Esophagus (tissue), 2 donors: ENCODE measurements around the gene ZBTB32. TPM values are rescaled to one million over a fixed set of nuclear protein-coding genes. Genes with fewer than 3 reads are reported as not detected.

Experiments used
- polyA plus RNA-seq, 2 donors: library from polyadenylated mRNA; stranded (reverse); fragments of 200-250 nt; gene quantifications; one replicate each; pipeline ENCODE4 v1.2.3, GENCODE V29; 2013
- donor health status: healthy with polysubstance abuse.
- donor health status: Bipolar disorder and iron deficiency.

Gene ZBTB32
- polyA plus RNA-seq, 2 donors = 0.07 to 0.18 TPM

Other genes with a start within 250 kb of the ZBTB32 start
- 100 to 1,000 TPM; 109 to 238 TPM for gene KRTDAP, start 214.1 kb upstream of the ZBTB32 start, polyA plus RNA-seq
- 100 to 1,000 TPM; 223 to 315 TPM for gene DMKN, start 190.9 kb upstream of the ZBTB32 start, polyA plus RNA-seq
- gene SBSN, start 176.2 kb upstream of the ZBTB32 start, polyA plus RNA-seq = 1,000 to 10,000 TPM in 1 of 2 donors, 100 to 1,000 TPM in 1; 453 to 1,191 TPM
- not detected for gene GAPDHS, start 171.1 kb upstream of the ZBTB32 start, polyA plus RNA-seq
- 100 to 1,000 TPM in 1 of 2 donors, 10 to 100 TPM in 1; 61.7 to 145 TPM for gene TMEM147, start 158.9 kb upstream of the ZBTB32 start, polyA plus RNA-seq
- under 1 TPM; 0.02 to 0.12 TPM for gene ATP4A, start 140.9 kb upstream of the ZBTB32 start, polyA plus RNA-seq
- not detected for gene PMIS2, start 118.4 kb upstream of the ZBTB32 start, polyA plus RNA-seq
- 10 to 100 TPM; 10.1 to 24.1 TPM for gene HAUS5, start 91.8 kb upstream of the ZBTB32 start, polyA plus RNA-seq
- gene RBM42, start 75.5 kb upstream of the ZBTB32 start, polyA plus RNA-seq = 10 to 100 TPM; 47.8 to 61.5 TPM
- gene ETV2, start 62.8 kb upstream of the ZBTB32 start, polyA plus RNA-seq = 1 to 10 TPM; 3.4 to 5.6 TPM
- gene COX6B1, start 56.2 kb upstream of the ZBTB32 start, polyA plus RNA-seq = 1,000 to 10,000 TPM; 1,022 to 1,339 TPM
- 10 to 100 TPM; 10.7 to 11.5 TPM for gene UPK1A, start 38.0 kb upstream of the ZBTB32 start, polyA plus RNA-seq
- gene KMT2B, start 13.4 kb downstream of the ZBTB32 start, polyA plus RNA-seq = 10 to 100 TPM; 21.5 to 33.8 TPM
- gene IGFLR1, start 37.9 kb downstream of the ZBTB32 start, polyA plus RNA-seq = 1 to 10 TPM; 4.3 to 5.1 TPM
- gene U2AF1L4, start 40.9 kb downstream of the ZBTB32 start, polyA plus RNA-seq = 10 to 100 TPM; 17.4 to 43.4 TPM
- gene PSENEN, start 41.1 kb downstream of the ZBTB32 start, polyA plus RNA-seq = 100 to 1,000 TPM in 1 of 2 donors, 10 to 100 TPM in 1; 62.5 to 128 TPM
- 10 to 100 TPM; 10.6 to 20.9 TPM for gene LIN37, start 44.0 kb downstream of the ZBTB32 start, polyA plus RNA-seq
- gene HSPB6, start 52.5 kb downstream of the ZBTB32 start, polyA plus RNA-seq = 10 to 100 TPM; 12.5 to 18.3 TPM
- gene PROSER3, start 53.6 kb downstream of the ZBTB32 start, polyA plus RNA-seq = 10 to 100 TPM in 1 of 2 donors, 1 to 10 TPM in 1; 5.5 to 13.8 TPM
- 10 to 100 TPM in 1 of 2 donors, 1 to 10 TPM in 1; 5.7 to 20.8 TPM for gene ARHGAP33, start 71.0 kb downstream of the ZBTB32 start, polyA plus RNA-seq
- gene PRODH2, start 108.3 kb downstream of the ZBTB32 start, polyA plus RNA-seq = not detected
- gene NPHS1, start 147.9 kb downstream of the ZBTB32 start, polyA plus RNA-seq = not detected
- gene KIRREL2, start 152.4 kb downstream of the ZBTB32 start, polyA plus RNA-seq = under 1 TPM in 1 of 2 donors, not detected in 1; 0.02 TPM
- 1 to 10 TPM in 1 of 2 donors, under 1 TPM in 1; 0.69 to 1.4 TPM for gene APLP1, start 164.0 kb downstream of the ZBTB32 start, polyA plus RNA-seq
- gene NFKBID, start 196.0 kb downstream of the ZBTB32 start, polyA plus RNA-seq = 1 to 10 TPM; 6.6 to 8.5 TPM
- 1 to 10 TPM; 6.2 to 6.7 TPM for gene HCST, start 198.0 kb downstream of the ZBTB32 start, polyA plus RNA-seq
- gene TYROBP, start 203.7 kb downstream of the ZBTB32 start, polyA plus RNA-seq = 10 to 100 TPM; 16.7 to 26.8 TPM
- 1 to 10 TPM; 4.9 to 5.0 TPM for gene LRFN3, start 231.8 kb downstream of the ZBTB32 start, polyA plus RNA-seq